ENCODE results near the gene RNF167.

Gene RNF167

GRCh38 chr17:4939796-4940554, at the start of gene RNF167, which contains the start of gene SLC25A11:
Gene RNF167 (plus strand): TSS chr17:4940268. CDS start chr17:4940910, 642 bp downstream.
Gene SLC25A11 (minus strand): TSS chr17:4940046. CDS start chr17:4939910, 136 bp downstream.
- DNase-seq (ENCODE audit: low spot score) = peak; percentile 100

GRCh38 chr17:4891411-4892410, 48.4 kb upstream of the RNF167 start:
- DNase-seq (ENCODE audit: low spot score) = no peak

- no peak for DNase-seq (ENCODE audit: low spot score)
Observed at GRCh38 chr17:4892499-4893221, 47.4 kb upstream of the RNF167 start.

GRCh38 chr17:4893272-4893671, 46.8 kb upstream of the RNF167 start:
- DNase-seq (ENCODE audit: low spot score) = no peak

- DNase-seq (ENCODE audit: low spot score) = no peak
Observed at GRCh38 chr17:4893721-4894560, 46.1 kb upstream of the RNF167 start.

GRCh38 chr17:4895121-4895520, 44.9 kb upstream of the RNF167 start:
- no peak for DNase-seq (ENCODE audit: low spot score)

- DNase-seq (ENCODE audit: low spot score) = no peak
Observed at GRCh38 chr17:4895657-4896331, 44.3 kb upstream of the RNF167 start.

- no peak for DNase-seq (ENCODE audit: low spot score)
Observed at GRCh38 chr17:4896332-4897197, 43.5 kb upstream of the RNF167 start.

GRCh38 chr17:4897198-4897687, 42.8 kb upstream of the RNF167 start:
- no peak for DNase-seq (ENCODE audit: low spot score)

GRCh38 chr17:4897785-4898184, 42.3 kb upstream of the RNF167 start:
- DNase-seq (ENCODE audit: low spot score) = no peak

GRCh38 chr17:4898351-4898750, 41.7 kb upstream of the RNF167 start:
- DNase-seq (ENCODE audit: low spot score) = no peak

GRCh38 chr17:4898927-4899326, 41.1 kb upstream of the RNF167 start:
- no peak for DNase-seq (ENCODE audit: low spot score)

- peak; percentile 68 for DNase-seq (ENCODE audit: low spot score)
Observed at GRCh38 chr17:4899341-4900230, 40.5 kb upstream of the RNF167 start, which contains the start of gene C17orf107. Gene C17orf107 (plus strand): TSS chr17:4899536. CDS start chr17:4899763, 227 bp downstream.

GRCh38 chr17:4900231-4901107, 39.6 kb upstream of the RNF167 start:
- DNase-seq (ENCODE audit: low spot score) = peak; percentile 65

- DNase-seq (ENCODE audit: low spot score) = no peak
Observed at GRCh38 chr17:4901108-4901647, 38.9 kb upstream of the RNF167 start.

- no peak for DNase-seq (ENCODE audit: low spot score)
Observed at GRCh38 chr17:4901648-4902344, 38.3 kb upstream of the RNF167 start.
